Measurements from ENCODE around the gene ZNF592. TPM values are rescaled to one million over a fixed set of nuclear protein-coding genes. Genes with fewer than 3 reads are reported as not detected.

The ZNF592 gene
- total and polyA plus RNA-seq, 4 donors: 8.8 to 29.6 (median 16.2) TPM

DNA sequence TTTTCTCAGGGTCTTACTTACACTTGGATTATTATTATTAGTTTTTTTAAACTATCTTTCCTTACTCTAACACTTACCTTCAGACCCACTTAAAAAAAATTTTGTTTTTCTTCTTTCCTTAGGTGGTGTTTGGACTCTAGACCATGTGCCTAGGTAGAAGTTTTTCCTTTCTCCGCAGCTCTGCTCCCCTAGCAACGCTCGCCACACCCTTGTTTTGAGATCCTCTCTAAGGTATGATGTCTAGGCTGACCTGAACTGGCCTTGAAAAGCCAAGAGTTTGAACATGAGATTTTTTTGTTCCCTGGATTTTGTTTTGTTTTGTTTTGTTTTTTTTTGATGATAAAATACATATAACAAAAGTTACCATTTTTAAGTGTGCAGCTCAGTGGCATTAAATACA is 16.2 kb downstream of the ZNF592 start:
- DNase-seq: no peak
- H3K27me3 ChIP-seq (ENCODE audit: control insufficient read depth in 3 of 3, insufficient read depth in 3 of 3, low read length in 2 of 3): no peaks in the 10 kb centered on the region
- no peak overlapping the region for H3K27ac ChIP-seq (ENCODE audit: low read depth in 1 of 2, low read length in 1 of 2)
- peak; percentile 27 for ATAC-seq (ENCODE audit: insufficient read depth, low FRiP score)
- H3K4me1 ChIP-seq (ENCODE audit: control insufficient read depth in 5 of 5, insufficient read depth in 5 of 5, low read length in 5 of 5): peaks cover 0 to 27% (median 7%) of the 10 kb centered on the region in 5 donors
- TF ChIP-seq, protein P1, sequence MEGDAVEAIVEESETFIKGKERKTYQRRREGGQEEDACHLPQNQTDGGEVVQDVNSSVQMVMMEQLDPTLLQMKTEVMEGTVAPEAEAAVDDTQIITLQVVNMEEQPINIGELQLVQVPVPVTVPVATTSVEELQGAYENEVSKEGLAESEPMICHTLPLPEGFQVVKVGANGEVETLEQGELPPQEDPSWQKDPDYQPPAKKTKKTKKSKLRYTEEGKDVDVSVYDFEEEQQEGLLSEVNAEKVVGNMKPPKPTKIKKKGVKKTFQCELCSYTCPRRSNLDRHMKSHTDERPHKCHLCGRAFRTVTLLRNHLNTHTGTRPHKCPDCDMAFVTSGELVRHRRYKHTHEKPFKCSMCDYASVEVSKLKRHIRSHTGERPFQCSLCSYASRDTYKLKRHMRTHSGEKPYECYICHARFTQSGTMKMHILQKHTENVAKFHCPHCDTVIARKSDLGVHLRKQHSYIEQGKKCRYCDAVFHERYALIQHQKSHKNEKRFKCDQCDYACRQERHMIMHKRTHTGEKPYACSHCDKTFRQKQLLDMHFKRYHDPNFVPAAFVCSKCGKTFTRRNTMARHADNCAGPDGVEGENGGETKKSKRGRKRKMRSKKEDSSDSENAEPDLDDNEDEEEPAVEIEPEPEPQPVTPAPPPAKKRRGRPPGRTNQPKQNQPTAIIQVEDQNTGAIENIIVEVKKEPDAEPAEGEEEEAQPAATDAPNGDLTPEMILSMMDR (IDR thresholded peaks at IDR 0.05; ENCODE audit: control extremely low read depth, extremely low read depth): no peak
- H3K4me3 ChIP-seq: no peak overlapping the region
- 73 to 91% methylated on average over 3 of the region's 3 CpGs for WGBS, 2 donors
- no peak overlapping the region for H3K9ac ChIP-seq (ENCODE audit: insufficient read depth in 1 of 2, low read length in 2 of 2)
- peaks cover 4 to 22% (median 13%) of the 10 kb centered on the region in 4 donors for H3K36me3 ChIP-seq (ENCODE audit: control insufficient read depth in 4 of 4, insufficient read depth in 4 of 4, low read length in 4 of 4)
- H3K9me3 ChIP-seq (ENCODE audit: control insufficient read depth in 4 of 4, insufficient read depth in 3 of 4, low read length in 3 of 4): no peaks in the 10 kb centered on the region

DNA sequence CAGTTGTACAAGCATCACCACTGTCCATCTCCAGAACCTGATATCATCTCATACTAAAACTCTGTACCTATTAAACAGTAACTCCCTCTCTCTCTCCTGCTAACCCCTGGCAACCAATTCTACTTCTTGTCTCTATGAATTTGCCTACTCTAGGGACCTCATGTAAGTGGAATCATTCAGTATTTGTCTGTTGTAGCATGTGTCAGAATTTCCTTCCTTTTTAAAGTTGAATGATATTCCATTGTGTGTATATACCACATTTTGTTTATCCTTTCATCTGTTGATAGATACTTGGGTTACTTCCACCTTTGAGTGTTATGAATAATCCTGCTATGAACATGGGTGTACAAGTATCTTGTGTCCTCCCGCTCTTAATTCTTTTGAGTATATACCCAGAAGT is 16.6 kb downstream of the ZNF592 start:
- no peak overlapping the region for H3K9ac ChIP-seq (ENCODE audit: insufficient read depth in 1 of 2, low read length in 2 of 2)
- peaks cover 4 to 22% (median 13%) of the 10 kb centered on the region in 4 donors for H3K36me3 ChIP-seq (ENCODE audit: control insufficient read depth in 4 of 4, insufficient read depth in 4 of 4, low read length in 4 of 4)
- ATAC-seq (ENCODE audit: insufficient read depth, low FRiP score) (no peak), DNase-seq (no peak)
- 81 to 94% methylated on average over 1 of the region's 1 CpG for WGBS, 2 donors
- TF ChIP-seq, protein P1 (IDR thresholded peaks at IDR 0.05; ENCODE audit: control extremely low read depth, extremely low read depth): no peak
- H3K4me1 ChIP-seq (ENCODE audit: control insufficient read depth in 5 of 5, insufficient read depth in 5 of 5, low read length in 5 of 5): peaks cover 0 to 27% (median 7%) of the 10 kb centered on the region in 5 donors
- H3K4me3 ChIP-seq: no peak overlapping the region
- H3K9me3 ChIP-seq (ENCODE audit: control insufficient read depth in 4 of 4, insufficient read depth in 3 of 4, low read length in 3 of 4): no peaks in the 10 kb centered on the region
- no peak overlapping the region for H3K27ac ChIP-seq (ENCODE audit: low read depth in 1 of 2, low read length in 1 of 2)
- H3K27me3 ChIP-seq (ENCODE audit: control insufficient read depth in 3 of 3, insufficient read depth in 3 of 3, low read length in 2 of 3): no peaks in the 10 kb centered on the region

DNA sequence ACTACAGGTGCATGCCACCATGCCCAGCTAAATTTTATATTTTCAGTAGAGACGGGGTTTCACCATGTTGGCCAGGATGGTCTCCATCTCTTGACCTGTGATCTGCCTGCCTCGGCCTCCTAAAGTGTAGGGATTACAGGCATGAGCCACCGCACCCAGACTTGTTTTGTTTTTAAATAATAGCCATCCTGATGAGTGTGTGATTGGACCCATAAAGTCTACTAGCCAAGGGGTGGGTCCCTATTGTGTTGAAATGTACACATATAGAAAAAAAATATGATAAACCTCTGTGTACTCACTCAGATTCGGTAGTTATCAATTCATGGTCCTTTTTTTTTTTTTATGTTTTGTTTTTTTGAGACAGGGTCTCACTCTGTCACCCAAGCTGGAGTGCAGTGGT is 17.3 kb downstream of the ZNF592 start:
- TF ChIP-seq, protein P1 (IDR thresholded peaks at IDR 0.05; ENCODE audit: control extremely low read depth, extremely low read depth): no peak
- Histone ChIP-seq H3K27ac (ENCODE audit: low read depth in 1 of 2, low read length in 1 of 2) (no peak overlapping the region), H3K4me1 (ENCODE audit: control insufficient read depth in 5 of 5, insufficient read depth in 5 of 5, low read length in 5 of 5) (peaks cover 0 to 22% (median 7%) of the 10 kb centered on the region in 5 donors), H3K27me3 (ENCODE audit: control insufficient read depth in 3 of 3, insufficient read depth in 3 of 3, low read length in 2 of 3) (no peaks in the 10 kb centered on the region), H3K36me3 (ENCODE audit: control insufficient read depth in 4 of 4, insufficient read depth in 4 of 4, low read length in 4 of 4) (peaks cover 4 to 22% (median 13%) of the 10 kb centered on the region in 4 donors), H3K9ac (ENCODE audit: insufficient read depth in 1 of 2, low read length in 2 of 2) (no peak overlapping the region), H3K4me3 (no peak overlapping the region), H3K9me3 (ENCODE audit: control insufficient read depth in 4 of 4, insufficient read depth in 3 of 4, low read length in 3 of 4) (no peaks in the 10 kb centered on the region)
- 96% methylated on average over 4 of the region's 4 CpGs for WGBS, 2 donors
- ATAC-seq (ENCODE audit: insufficient read depth, low FRiP score) (no peak), DNase-seq (no peak)

DNA sequence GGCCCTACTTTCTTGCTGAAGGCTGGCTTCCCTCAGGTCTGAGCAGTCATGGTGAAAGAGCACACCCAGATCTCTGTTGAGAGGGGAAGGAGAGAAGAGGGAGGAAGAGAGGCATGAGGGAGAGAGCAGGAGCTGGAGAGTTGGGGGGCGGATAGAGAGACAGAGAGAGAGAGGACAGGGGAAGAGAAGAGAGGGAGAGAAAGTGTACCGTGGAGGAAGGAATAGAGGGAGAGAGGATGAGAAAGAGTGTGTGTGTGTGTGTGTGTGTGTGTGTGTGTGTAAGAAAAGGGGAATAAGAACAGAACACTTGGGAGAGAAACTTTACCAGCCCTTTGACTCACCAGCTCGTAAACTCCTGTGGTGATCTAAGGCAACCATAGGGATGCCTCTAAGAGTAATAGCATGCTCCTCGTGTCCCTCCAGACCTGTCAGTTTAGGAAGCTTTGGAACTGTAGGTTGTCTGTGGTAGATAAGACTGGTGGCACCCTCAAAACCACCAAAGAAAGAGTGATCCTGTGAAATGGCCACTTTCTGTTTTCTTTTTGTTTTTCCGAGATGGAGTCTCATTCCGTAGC is 18.2 kb downstream of the ZNF592 start:
- H3K27ac ChIP-seq (ENCODE audit: low read depth in 1 of 2, low read length in 1 of 2): no peak overlapping the region
- no peak for ATAC-seq (ENCODE audit: insufficient read depth, low FRiP score)
- TF ChIP-seq, protein P1 (IDR thresholded peaks at IDR 0.05; ENCODE audit: control extremely low read depth, extremely low read depth): no peak
- H3K27me3 ChIP-seq (ENCODE audit: control insufficient read depth in 3 of 3, insufficient read depth in 3 of 3, low read length in 2 of 3): no peaks in the 10 kb centered on the region
- DNase-seq: no peak
- no peak overlapping the region for H3K9ac ChIP-seq (ENCODE audit: insufficient read depth in 1 of 2, low read length in 2 of 2)
- peaks cover 4 to 22% (median 15%) of the 10 kb centered on the region in 4 donors for H3K36me3 ChIP-seq (ENCODE audit: control insufficient read depth in 4 of 4, insufficient read depth in 4 of 4, low read length in 4 of 4)
- H3K4me1 ChIP-seq (ENCODE audit: control insufficient read depth in 5 of 5, insufficient read depth in 5 of 5, low read length in 5 of 5): peaks cover 0 to 15% (median 4%) of the 10 kb centered on the region in 5 donors
- no peaks in the 10 kb centered on the region for H3K9me3 ChIP-seq (ENCODE audit: control insufficient read depth in 4 of 4, insufficient read depth in 3 of 4, low read length in 3 of 4)
- WGBS, 2 donors: 89% methylated on average over 6 of the region's 6 CpGs
- no peak overlapping the region for H3K4me3 ChIP-seq

All from lung (tissue), 12 donors.